GM23248 (cell line): ENCODE data around the gene SHISA6. TPM values are rescaled to one million over a fixed set of nuclear protein-coding genes. Genes with fewer than 3 reads are reported as not detected.

ENCODE experiments used
- DNase-seq: peaks from one replicate; pipeline ENCODE4 v3.0.0-alpha.2; 2015
- H2AFZ ChIP-seq: fragments of 200-600 bp; sonication (generic); 2 replicates; pipeline ENCODE4 v1.6.1; 2016; ENCODE audit warnings: antibody characterized with exemption
- H3F3A ChIP-seq: fragments of 200-600 bp; sonication (generic); 2 replicates; pipeline ENCODE4 v1.6.1; 2016; ENCODE audit warnings: mild to moderate bottlenecking, antibody characterized with exemption, mixed run types; ENCODE audit not compliant: insufficient read depth
- H3K27ac ChIP-seq: fragments of 200-600 bp; sonication (generic); 2 replicates; pipeline ENCODE4 v1.5.1; 2016; ENCODE audit warnings: mild to moderate bottlenecking
- H3K27me3 ChIP-seq: fragments of 200-600 bp; sonication (generic); replicated peaks from 2 replicates; pipeline ENCODE4 v1.6.1; 2016; ENCODE audit warnings: mild to moderate bottlenecking; ENCODE audit not compliant: insufficient read depth
- H3K36me3 ChIP-seq: fragments of 200-600 bp; sonication (generic); 2 replicates; pipeline ENCODE4 v1.6.1; 2016; ENCODE audit warnings: low read depth, mild to moderate bottlenecking
- H3K4me1 ChIP-seq: fragments of 200-600 bp; sonication (generic); 2 replicates; pipeline ENCODE4 v1.6.1; 2016; ENCODE audit warnings: mild to moderate bottlenecking; ENCODE audit not compliant: insufficient read depth
- H3K4me2 ChIP-seq: fragments of 200-600 bp; sonication (generic); one replicate; pipeline ENCODE4 v1.6.1; 2016; ENCODE audit warnings: mild to moderate bottlenecking; ENCODE audit not compliant: unreplicated experiment
- H3K4me3 ChIP-seq: fragments of 200-600 bp; sonication (generic); 2 replicates; pipeline ENCODE4 v1.5.1; 2016; ENCODE audit warnings: mild to moderate bottlenecking
- H3K79me2 ChIP-seq: fragments of 200-600 bp; sonication (generic); 2 replicates; pipeline ENCODE4 v1.6.1; 2016; ENCODE audit warnings: mild to moderate bottlenecking; ENCODE audit not compliant: insufficient read depth
- H3K9ac ChIP-seq: fragments of 200-600 bp; sonication (generic); 2 replicates; pipeline ENCODE4 v1.6.1; 2016; ENCODE audit warnings: mild to moderate bottlenecking
- H3K9me2 ChIP-seq: fragments of 200-600 bp; sonication (generic); 2 replicates; pipeline ENCODE4 v1.6.1; 2016; ENCODE audit warnings: mixed run types, mild to moderate bottlenecking, moderate library complexity; ENCODE audit not compliant: insufficient read depth
- H3K9me3 ChIP-seq: fragments of 200-600 bp; sonication (generic); one replicate; pipeline ENCODE4 v1.6.1; 2017; ENCODE audit warnings: low read depth
- H4K20me1 ChIP-seq: fragments of 200-600 bp; sonication (generic); 2 replicates; pipeline ENCODE4 v1.6.0; 2016; ENCODE audit not compliant: insufficient read depth
- EZH2 ChIP-seq: fragments of 200-600 bp; sonication (generic); IDR thresholded peaks from 2 replicates; pipeline ENCODE4 v1.6.1; 2018; ENCODE audit warnings: antibody characterized with exemption, mild to moderate bottlenecking; ENCODE audit not compliant: insufficient read depth, poor library complexity, severe bottlenecking
- EZH2phosphoT487 ChIP-seq: fragments of 200-600 bp; sonication (generic); IDR thresholded peaks from 2 replicates; pipeline ENCODE4 v1.6.1; 2018; ENCODE audit warnings: antibody characterized with exemption, moderate library complexity, mild to moderate bottlenecking, low read depth; ENCODE audit not compliant: insufficient read depth
- WGBS, 2 experiments: methylation state at CpG; one replicate each; pipeline ENCODE4 v1.1.6; 2015 to 2017; ENCODE audit warnings: low lambda C conversion rate in 2 of 2, low coverage in 1 of 2; ENCODE audit errors: missing lambda C conversion rate in 2 of 2; 5-methylcytosine and 5-hydroxymethylcytosine counted together
- in situ Hi-C: fragments of 300-500 bp; cut with MboI; formaldehyde crosslinking; loops from 2 replicates; pipeline ENCODE4 v1.15.0; 2020
- polyA plus RNA-seq: library from polyadenylated mRNA; unstranded; fragments of >200 nt; fragmentation: Nextera tagmentation; extraction: Ambion mirVana; gene quantifications from 2 replicates; pipeline ENCODE4 v1.2.1, GENCODE V29; 2016
- total RNA-seq: library from RNA; depleted of rRNA; stranded (reverse); fragments of >200 nt; shearing (Covaris generic); gene quantifications from 2 replicates; pipeline ENCODE4 v1.2.3, GENCODE V29; 2014

SHISA6 gene
- total and polyA plus RNA-seq, 2 experiments from 2014 or later, result not detected

GRCh38 chr17:11242411-11242810 is 1.4 kb downstream of the SHISA6 start:
- no peaks in the 10 kb centered on the region for H3K4me1 ChIP-seq
- in situ Hi-C loops, result no loop called here
- no peak overlapping the region for H3K4me2 ChIP-seq
- no peak overlapping the region for H3K9ac ChIP-seq
- H3K79me2 ChIP-seq, result no peaks in the 10 kb centered on the region
- TF ChIP-seq EZH2 (no peak), EZH2phosphoT487 (no peak)
- H3K9me2 ChIP-seq, result no peaks in the 10 kb centered on the region
- no peak overlapping the region for H3K27ac ChIP-seq
- H3K9me3 ChIP-seq, result no peaks in the 10 kb centered on the region
- H4K20me1 ChIP-seq, result no peaks in the 10 kb centered on the region
- H3K36me3 ChIP-seq, result no peaks in the 10 kb centered on the region
- H3F3A ChIP-seq, result no peaks in the 10 kb centered on the region
- WGBS, 2 experiments, result 56 to 60% methylated on average over 9 of the region's 9 CpGs
- no peak overlapping the region for H3K4me3 ChIP-seq
- peaks cover 13% of the 10 kb centered on the region; the same call in 1 of the 2 replicates for H3K27me3 ChIP-seq
- H2AFZ ChIP-seq, result no peak overlapping the region
- no peak for DNase-seq

- no peaks in the 10 kb centered on the region for H3K4me1 ChIP-seq
Observed at GRCh38 chr17:11244776-11245175, 3.8 kb downstream of the SHISA6 start.

DNA sequence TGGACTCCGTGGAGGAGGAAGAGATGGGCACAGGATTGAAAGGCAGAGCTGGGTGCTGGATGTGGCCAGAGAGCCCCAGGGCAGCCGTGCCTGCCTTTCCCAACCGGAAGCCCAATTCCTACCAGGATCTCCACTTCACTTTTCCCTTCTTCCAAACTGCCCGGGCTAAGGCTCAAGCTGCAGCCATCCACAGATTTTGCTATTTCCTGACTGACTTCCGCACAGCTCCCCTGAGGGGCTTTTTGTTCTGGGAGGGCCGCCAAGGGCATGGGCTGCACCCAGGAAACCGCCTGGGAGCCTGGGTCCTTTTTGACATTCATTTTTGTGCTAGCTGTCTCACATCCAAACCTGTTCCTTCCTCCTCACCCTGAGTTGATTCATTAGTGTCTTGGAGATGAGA is 4.2 kb downstream of the SHISA6 start:
- Histone ChIP-seq H3K27me3 (peaks cover 13% of the 10 kb centered on the region; the same call in 1 of the 2 replicates), H2AFZ (no peak overlapping the region), H3K9ac (no peak overlapping the region), H3K4me3 (no peak overlapping the region), H3K4me2 (no peak overlapping the region), H3K79me2 (no peaks in the 10 kb centered on the region), H4K20me1 (no peaks in the 10 kb centered on the region), H3K27ac (no peak overlapping the region), H3K36me3 (no peaks in the 10 kb centered on the region), H3K4me1 (no peaks in the 10 kb centered on the region), H3K9me3 (no peaks in the 10 kb centered on the region), H3F3A (no peaks in the 10 kb centered on the region), H3K9me2 (no peaks in the 10 kb centered on the region)
- WGBS, 2 experiments, result 24 to 28% methylated on average over 7 of the region's 7 CpGs
- in situ Hi-C loops, result no loop called here
- TF ChIP-seq EZH2phosphoT487 (no peak), EZH2 (no peak)
- no peak for DNase-seq

More at GRCh38 chr17:11244776-11245175, 3.8 kb downstream of the SHISA6 start:
- no peak overlapping the region for H3K4me3 ChIP-seq
- no peak overlapping the region for H3K9ac ChIP-seq
- in situ Hi-C loops, result no loop called here
- no peak for TF ChIP-seq EZH2
- no peak for TF ChIP-seq EZH2phosphoT487
- H3K4me2 ChIP-seq, result no peak overlapping the region
- no peaks in the 10 kb centered on the region for H3F3A ChIP-seq
- no peaks in the 10 kb centered on the region for H3K9me3 ChIP-seq
- H3K27ac ChIP-seq, result no peak overlapping the region
- no peak for DNase-seq
- no peaks in the 10 kb centered on the region for H4K20me1 ChIP-seq
- H3K27me3 ChIP-seq, result peaks cover 13% of the 10 kb centered on the region; the same call in 1 of the 2 replicates
- no peaks in the 10 kb centered on the region for H3K36me3 ChIP-seq
- no peaks in the 10 kb centered on the region for H3K79me2 ChIP-seq
- WGBS, 2 experiments, result 39 to 40% methylated on average over 6 of the region's 6 CpGs
- H3K9me2 ChIP-seq, result no peaks in the 10 kb centered on the region
- H2AFZ ChIP-seq, result no peak overlapping the region

DNA sequence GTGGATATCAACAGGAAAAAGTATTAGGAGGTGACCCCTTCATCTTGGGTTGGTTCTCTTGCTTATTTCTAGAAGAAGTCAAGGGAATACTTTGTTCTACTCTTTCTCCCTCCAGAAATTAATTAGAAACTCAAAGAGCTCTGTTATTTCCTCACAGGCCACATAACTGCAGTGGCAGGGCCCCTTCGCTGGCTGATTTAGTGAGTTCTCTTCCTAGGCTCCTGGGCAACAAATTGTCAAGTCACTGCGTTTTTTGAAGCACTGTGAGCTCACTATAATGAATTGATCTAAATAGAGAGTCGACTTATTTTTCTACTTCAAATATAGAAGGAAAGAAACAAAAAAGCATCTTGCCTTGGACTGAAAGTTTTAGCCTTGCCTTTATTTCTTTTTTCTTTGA is 4.8 kb downstream of the SHISA6 start:
- H3K9ac ChIP-seq, result no peak overlapping the region
- no peak for DNase-seq
- H3K79me2 ChIP-seq, result no peaks in the 10 kb centered on the region
- in situ Hi-C loops, result no loop called here
- H3K27ac ChIP-seq, result no peak overlapping the region
- no peak overlapping the region for H3K4me3 ChIP-seq
- H3K9me2 ChIP-seq, result no peaks in the 10 kb centered on the region
- TF ChIP-seq EZH2 (no peak), EZH2phosphoT487 (no peak)
- no peak overlapping the region for H3K4me2 ChIP-seq
- H3F3A ChIP-seq, result no peaks in the 10 kb centered on the region
- no peak overlapping the region for H2AFZ ChIP-seq
- H3K27me3 ChIP-seq, result peaks cover 13% of the 10 kb centered on the region; the same call in 1 of the 2 replicates
- no peaks in the 10 kb centered on the region for H4K20me1 ChIP-seq
- no peaks in the 10 kb centered on the region for H3K9me3 ChIP-seq
- H3K36me3 ChIP-seq, result no peaks in the 10 kb centered on the region
- no peaks in the 10 kb centered on the region for H3K4me1 ChIP-seq
- WGBS, 2 experiments, result 8 to 19% methylated on average over 3 of the region's 3 CpGs

DNA sequence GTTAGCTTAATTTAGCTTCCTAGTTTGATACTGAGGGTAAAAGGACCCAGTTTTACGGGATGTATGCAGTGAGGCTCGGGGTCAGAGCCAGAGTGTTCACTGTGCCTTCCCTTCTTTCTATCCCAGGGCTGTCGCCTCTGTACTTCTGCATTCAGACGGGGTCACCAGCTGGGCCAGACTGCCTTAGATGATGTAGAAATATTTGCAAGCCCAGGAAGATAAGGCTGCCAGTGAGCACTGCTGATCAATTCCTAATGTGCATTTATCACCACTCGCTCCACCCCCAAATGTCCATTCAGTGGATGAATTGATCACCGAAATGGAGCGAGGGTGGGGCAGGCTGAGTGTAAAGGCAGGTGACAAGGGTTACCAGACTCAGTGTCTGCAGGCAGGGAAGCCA is 9.1 kb downstream of the SHISA6 start:
- Histone ChIP-seq H3K4me2 (no peak overlapping the region), H3K36me3 (no peaks in the 10 kb centered on the region), H3K79me2 (no peaks in the 10 kb centered on the region), H3K4me3 (no peak overlapping the region), H3F3A (no peaks in the 10 kb centered on the region), H3K4me1 (no peaks in the 10 kb centered on the region), H3K9ac (no peak overlapping the region), H2AFZ (no peak overlapping the region), H4K20me1 (no peaks in the 10 kb centered on the region), H3K27ac (no peak overlapping the region), H3K9me2 (no peaks in the 10 kb centered on the region), H3K27me3 (no peaks in the 10 kb centered on the region), H3K9me3 (no peaks in the 10 kb centered on the region)
- in situ Hi-C loops, result no loop called here
- no peak for TF ChIP-seq EZH2phosphoT487
- WGBS, 2 experiments, result 34 to 38% methylated on average over 7 of the region's 7 CpGs
- DNase-seq, result no peak
